ENCODE results near the gene LY9.

The LY9 gene

DNA sequence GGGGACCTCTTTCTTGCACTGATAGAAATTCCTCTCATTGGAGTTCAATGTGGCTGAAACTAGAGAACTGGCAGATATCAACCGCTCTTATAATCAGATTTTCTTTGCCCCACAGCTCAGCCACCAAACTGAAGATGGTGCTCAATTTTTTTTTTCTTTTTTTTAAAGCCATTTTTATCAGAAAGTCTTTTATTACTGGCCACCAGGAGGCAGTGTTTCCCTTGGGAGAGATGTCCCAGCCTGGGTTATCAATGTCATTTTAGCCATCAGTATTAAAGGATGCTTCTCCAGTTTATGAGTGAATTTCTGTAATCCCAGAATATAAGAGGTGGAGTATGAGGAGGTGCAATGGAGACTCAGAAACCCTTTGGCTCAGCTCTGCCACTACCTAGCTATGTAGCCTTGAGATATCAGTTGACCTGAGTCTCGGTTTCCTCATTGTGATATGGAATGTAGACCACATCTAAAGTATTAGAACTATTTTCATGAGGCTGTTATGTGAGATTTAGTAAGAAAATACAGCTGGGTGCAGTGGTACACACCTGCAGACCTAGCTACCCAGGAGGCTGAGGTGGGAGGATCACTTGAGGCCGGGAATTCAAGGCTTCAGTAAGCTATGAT lies 39.1 kb downstream of the LY9 start:
- in situ Hi-C loops (cut with HindIII; ENCODE audit: low sequenced_read_pairs) = no loop called here

GRCh38 chr1:160835751-160836150 lies 39.8 kb downstream of the LY9 start:
- in situ Hi-C loops (cut with HindIII; ENCODE audit: low sequenced_read_pairs) = no loop called here

GRCh38 chr1:160836561-160836960 lies 40.6 kb downstream of the LY9 start:
- in situ Hi-C loops (cut with HindIII; ENCODE audit: low sequenced_read_pairs) = no loop called here

GRCh38 chr1:160836981-160837557 lies 41.1 kb downstream of the LY9 start:
- in situ Hi-C loops (cut with HindIII; ENCODE audit: low sequenced_read_pairs) = no loop called here

- in situ Hi-C loops (cut with HindIII; ENCODE audit: low sequenced_read_pairs) = no loop called here
These were observed 41.7 kb downstream of the LY9 start for GRCh38 chr1:160837558-160838205.

DNA sequence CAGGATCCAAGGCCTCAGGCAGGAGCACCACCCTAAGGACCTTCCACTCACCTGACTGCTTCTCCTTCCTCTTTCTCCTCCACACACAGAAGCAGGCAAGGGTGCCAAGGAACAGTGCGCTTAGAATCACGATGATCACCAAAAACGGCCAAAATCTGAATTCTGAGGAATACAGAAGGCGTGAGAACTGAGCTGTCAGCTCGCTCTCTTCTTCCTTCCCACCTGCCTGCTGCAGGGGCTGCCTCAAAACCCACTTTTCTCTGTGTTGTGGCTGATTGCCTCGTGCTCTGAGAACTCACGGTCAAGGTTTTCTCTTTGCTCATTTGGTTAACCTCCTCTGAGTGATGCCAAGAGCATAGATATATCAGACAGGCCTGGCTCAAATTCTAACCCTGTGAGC lies 42.9 kb downstream of the LY9 start:
- in situ Hi-C loops (cut with HindIII; ENCODE audit: low sequenced_read_pairs) = no loop called here

DNA sequence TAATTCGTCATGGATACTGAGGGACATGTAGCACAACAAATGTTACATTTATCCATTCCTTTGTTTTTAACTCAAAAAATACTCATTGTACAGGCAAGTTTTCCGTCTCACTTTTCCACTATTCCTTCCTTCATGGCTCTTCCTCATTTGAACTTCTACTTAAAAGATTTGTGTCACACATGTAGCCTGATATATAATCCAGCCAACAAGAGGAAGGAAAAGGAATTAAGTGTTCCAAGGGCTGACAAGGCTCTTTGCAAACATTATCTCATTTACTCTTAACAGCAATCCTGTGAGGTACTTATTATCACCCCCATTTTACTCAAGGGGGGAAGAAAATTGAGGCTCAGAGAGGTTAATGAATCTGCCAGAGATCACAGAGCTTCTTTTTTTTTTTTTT lies 43.8 kb downstream of the LY9 start:
- in situ Hi-C loops (cut with HindIII; ENCODE audit: low sequenced_read_pairs) = no loop called here

GRCh38 chr1:160841079-160841478 lies 45.1 kb downstream of the LY9 start:
- in situ Hi-C loops (cut with HindIII; ENCODE audit: low sequenced_read_pairs) = no loop called here

DNA sequence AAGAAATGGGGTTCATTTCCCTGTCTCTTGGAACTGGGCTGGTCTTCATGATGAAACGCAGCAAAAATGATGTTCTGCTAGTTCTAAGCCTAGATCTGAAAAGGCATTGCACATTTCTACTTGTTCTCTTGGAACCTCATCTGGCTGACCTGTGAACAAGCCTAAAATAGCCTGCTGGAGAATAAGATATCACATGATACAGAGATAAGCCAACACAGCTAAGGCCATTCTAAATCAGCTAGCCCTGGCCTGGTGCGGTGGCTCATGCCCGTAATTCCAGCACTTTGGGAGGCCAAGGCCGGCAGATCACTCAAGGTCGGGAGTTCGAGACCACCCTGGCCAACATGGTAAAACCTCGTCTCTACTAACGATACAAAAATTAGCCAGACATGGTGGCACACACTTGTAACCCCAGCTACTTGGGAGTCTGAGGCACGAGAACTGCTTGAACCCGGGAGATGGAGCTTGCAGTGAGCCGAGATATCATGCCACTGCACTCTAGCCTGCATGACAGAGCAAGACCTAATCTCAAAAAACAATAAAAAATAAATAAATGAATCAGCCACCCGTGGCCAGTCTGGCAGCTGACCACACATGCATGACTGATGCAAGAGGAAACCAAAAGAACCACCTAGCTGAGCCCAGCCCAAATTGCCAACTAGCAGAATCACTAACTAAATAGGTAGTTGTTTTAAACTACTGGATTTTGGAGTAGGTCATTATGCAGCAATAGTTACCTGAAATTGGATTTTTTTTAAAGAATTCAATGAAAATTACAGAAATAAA lies 48.7 kb downstream of the LY9 start:
- in situ Hi-C loops (cut with HindIII; ENCODE audit: low sequenced_read_pairs) = no loop called here

GRCh38 chr1:160846281-160846680 lies 50.3 kb downstream of the LY9 start:
- in situ Hi-C loops (cut with HindIII; ENCODE audit: low sequenced_read_pairs) = no loop called here

DNA sequence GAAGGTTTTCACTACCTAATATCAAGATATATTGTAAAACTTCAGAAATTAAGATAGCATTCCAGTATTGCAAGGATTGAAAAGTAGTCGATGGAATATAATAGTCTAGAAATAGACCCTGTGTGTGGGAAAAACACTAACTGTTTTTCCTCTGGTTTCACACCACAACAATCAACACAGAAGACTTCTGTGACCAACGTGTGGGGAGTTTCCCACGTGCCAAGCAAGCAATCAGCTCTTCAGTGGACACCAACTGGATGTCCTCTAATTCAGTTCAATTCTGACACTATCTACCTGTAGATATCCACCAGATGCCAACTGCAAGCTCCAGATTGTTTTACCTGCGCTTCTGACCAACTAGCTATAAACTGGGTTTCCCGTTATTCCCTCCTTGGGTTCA lies 54.6 kb downstream of the LY9 start:
- in situ Hi-C loops (cut with HindIII; ENCODE audit: low sequenced_read_pairs) = no loop called here

- in situ Hi-C loops (cut with HindIII; ENCODE audit: low sequenced_read_pairs) = no loop called here
These were observed 55.0 kb downstream of the LY9 start for GRCh38 chr1:160850993-160851392.

DNA sequence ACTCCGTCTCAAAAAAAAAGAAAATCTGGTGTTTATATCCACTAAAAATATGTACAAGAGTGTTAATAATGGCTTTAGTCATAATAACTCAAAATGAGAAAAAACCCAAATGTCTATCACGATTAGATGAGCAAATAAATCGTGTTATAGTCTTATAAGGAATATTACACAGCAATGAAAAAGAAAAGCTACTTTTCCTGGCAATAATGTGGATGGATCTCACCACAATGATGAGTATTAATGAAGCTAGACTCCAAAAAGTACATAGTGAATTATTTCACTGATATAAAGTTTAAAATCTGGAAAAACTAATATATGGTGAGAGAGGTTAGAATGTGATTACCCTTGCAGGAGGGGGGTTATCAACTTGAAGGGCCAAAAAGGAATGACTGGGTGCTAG lies 57.0 kb downstream of the LY9 start:
- in situ Hi-C loops (cut with HindIII; ENCODE audit: low sequenced_read_pairs) = no loop called here

GRCh38 chr1:160853754-160854153 lies 57.8 kb downstream of the LY9 start:
- in situ Hi-C loops (cut with HindIII; ENCODE audit: low sequenced_read_pairs) = no loop called here

DNA sequence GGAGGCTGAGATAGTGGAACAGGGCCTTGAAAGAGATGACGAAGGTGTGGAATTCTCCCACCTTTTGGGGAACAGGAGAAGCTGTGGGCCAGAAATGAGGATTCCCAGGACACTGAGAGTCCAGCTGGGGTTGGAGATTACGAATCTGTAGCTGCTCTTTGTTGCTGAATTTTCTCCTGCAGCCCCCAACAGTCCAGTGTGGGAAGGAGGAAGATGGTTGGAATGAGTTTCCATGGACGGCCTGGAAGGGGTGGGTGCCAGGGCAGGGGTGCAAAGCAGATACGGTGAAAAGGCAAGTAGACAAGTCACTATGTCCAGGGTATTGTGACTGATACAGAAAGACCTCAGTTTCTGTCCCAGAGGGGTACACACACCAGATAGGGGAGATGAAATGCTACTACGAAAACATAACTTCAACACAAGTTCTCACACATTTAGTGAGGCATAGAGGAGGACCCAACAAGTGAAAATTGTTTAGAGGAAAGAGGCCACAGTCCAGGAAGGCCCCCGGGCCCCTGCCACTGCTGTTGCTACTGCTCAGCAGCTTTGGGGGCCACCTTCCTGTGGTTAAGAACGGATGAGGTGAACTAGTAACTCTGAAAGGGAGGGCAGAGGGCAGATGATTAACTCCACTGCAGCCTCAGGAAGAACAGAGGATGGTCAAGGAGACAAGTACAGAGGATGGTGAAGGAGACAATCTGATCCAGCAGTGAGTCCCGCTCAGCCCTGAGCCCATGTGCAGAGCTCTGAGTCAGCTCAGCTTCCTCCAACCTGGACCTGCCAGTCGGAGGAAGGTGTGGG lies 59.4 kb downstream of the LY9 start:
- in situ Hi-C loops (cut with HindIII; ENCODE audit: low sequenced_read_pairs) = no loop called here

DNA sequence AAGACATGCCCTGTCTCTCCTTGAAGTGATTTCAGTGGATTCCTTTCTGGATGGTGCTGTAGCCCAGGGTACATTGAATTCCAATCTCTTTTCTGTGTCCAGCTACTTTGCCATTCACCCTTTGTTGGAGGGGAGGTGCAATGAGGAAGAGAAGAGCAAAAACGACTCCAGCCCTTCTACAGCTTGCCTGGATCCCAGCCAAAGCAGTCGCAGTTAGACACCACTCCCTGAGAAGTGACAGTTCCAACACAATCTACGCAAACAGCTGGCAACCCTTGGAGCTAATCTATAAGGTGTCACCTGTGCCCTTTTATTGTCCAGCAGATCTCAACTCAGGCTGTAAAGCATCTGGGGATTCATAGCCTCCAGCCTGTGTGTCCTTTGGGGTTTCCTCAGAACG lies 62.1 kb downstream of the LY9 start:
- in situ Hi-C loops (cut with HindIII; ENCODE audit: low sequenced_read_pairs) = no loop called here

DNA sequence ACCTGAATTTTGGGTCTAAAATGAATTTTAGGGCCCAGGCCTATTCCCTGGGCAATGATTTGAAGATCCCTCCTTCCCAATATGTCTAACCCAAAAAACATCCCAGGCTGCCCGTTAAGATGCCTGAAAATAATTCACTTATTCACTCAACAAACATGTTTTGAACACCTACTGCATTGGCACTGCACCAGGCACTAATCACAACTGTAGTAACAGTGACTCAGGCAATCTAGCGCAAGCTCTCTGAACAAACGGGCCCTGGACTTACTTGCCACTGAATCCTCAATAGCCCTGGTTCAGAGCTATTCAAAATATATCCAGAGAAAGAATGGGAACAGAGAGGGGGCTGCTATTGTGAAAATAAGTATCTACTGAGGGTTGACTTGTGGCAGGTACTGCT lies 62.5 kb downstream of the LY9 start:
- in situ Hi-C loops (cut with HindIII; ENCODE audit: low sequenced_read_pairs) = no loop called here

DNA sequence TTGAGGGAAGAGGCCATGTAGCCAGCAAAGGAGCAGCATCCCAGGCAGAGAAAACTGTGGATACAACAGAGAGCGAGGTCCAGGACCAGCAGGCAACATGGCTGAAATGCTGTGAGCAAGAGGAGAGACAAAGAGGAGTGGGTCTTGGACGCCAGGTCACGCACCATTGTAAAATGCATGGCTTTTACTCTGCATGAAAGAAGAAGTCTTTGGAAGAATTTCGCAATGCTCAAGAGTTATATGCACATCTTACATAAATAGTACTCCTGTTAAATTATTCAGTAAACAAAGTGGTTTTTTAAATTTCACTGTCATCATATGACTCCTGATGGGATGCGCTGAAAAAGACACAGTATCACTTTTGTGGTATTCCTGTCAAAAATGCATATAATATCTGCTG lies 63.2 kb downstream of the LY9 start:
- in situ Hi-C loops (cut with HindIII; ENCODE audit: low sequenced_read_pairs) = no loop called here

DNA sequence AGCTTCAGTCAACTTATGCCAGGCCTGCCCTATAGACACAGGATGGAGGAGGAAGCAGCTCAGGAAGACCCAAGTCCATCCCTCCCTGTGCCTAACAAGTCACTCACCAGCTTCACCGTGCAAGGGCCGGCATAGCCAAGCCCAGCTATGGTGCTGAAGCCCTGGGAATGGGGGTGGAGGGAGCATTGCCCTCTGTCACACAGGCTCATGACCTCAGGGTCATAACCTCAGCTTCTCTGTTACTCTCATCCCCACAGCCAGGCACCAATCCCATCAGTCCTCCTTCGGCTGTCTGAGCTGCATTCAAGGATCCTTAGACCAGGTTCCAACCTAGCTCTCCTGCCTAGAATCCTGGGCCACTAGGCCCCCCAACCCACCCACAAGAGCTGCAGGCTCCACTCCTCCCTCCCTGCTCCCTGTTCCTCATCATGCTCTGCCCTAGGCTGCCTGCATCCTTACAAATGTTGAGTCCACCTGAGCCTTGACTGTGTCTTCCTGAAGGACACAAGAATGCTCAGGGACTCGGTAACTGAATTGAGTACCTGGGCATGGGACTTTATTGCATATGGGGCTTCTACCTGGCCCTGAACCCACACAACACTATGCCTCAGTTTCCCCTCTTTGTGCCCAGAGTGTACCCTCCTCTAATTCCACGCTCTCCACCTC lies 65.0 kb downstream of the LY9 start:
- in situ Hi-C loops (cut with HindIII; ENCODE audit: low sequenced_read_pairs) = no loop called here

GRCh38 chr1:160862203-160863060 lies 66.5 kb downstream of the LY9 start, which contains the start of gene CD244:
CD244 (minus strand) TSS chr1:160862887; CDS start chr1:160862677, 210 bp downstream.
- in situ Hi-C loops (cut with HindIII; ENCODE audit: low sequenced_read_pairs) = no loop called here
